CD4-positive, alpha-beta T cell treated with Interleukin-4 for 4 hours (primary cell): Measurements from ENCODE around the gene UVRAG.

Source experiments
- DNase-seq: peaks from one replicate; pipeline ENCODE4 v3.0.0-alpha.2; 2020

The UVRAG gene

GRCh38 chr11:76176463-76176862 lies 361.5 kb downstream of the UVRAG start:
- no peak for DNase-seq

- no peak for DNase-seq
These were observed 362.3 kb downstream of the UVRAG start for GRCh38 chr11:76177250-76177686.

- no peak for DNase-seq
These were observed 364.1 kb downstream of the UVRAG start for GRCh38 chr11:76179147-76179546.

- no peak for DNase-seq
These were observed 366.4 kb downstream of the UVRAG start for GRCh38 chr11:76181371-76181770.

- no peak for DNase-seq
These were observed 369.6 kb downstream of the UVRAG start for GRCh38 chr11:76184551-76184993.

GRCh38 chr11:76185511-76185910 lies 370.5 kb downstream of the UVRAG start:
- no peak for DNase-seq

- no peak for DNase-seq
These were observed 371.0 kb downstream of the UVRAG start for GRCh38 chr11:76185931-76186401.

- DNase-seq = no peak
These were observed 371.8 kb downstream of the UVRAG start for GRCh38 chr11:76186776-76187279.

- no peak for DNase-seq
These were observed 373.9 kb downstream of the UVRAG start for GRCh38 chr11:76188873-76189272.

- DNase-seq = no peak
These were observed 374.7 kb downstream of the UVRAG start for GRCh38 chr11:76189682-76190081.

GRCh38 chr11:76190376-76190775 lies 375.4 kb downstream of the UVRAG start:
- DNase-seq = no peak
